Measurements from ENCODE around the gene GRIK1.

The GRIK1 gene

DNA sequence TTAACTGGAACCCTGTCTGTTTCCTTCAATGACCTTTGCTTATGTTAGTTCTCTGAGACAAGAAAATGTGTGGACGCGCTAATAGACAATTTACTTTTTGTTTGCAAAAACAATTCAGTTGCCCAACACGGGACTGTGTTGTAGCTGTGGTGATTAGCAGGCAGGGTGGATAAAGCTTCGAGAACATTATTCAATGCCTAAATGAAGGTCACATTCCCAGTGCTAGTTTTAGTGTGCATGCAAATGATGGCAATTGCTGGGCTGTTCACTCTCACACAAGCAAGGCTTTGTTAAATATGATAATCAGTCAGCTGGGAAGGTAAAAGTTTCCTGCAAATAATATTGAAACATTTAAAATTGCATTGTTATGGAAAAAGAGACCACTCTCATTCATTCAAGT is 452.6 kb downstream of the GRIK1 start:
- Histone ChIP-seq H3K14ac (ENCODE audit: low read length in 2 of 2) (no peak overlapping the region), H3K27ac (ENCODE audit: low read length, poor library complexity, severe bottlenecking) (no peak overlapping the region), H4K91ac (ENCODE audit: low read length) (no peak overlapping the region), H3K23ac (ENCODE audit: low read length in 2 of 2) (no peak overlapping the region), H2AK5ac (ENCODE audit: low read length, severe bottlenecking) (no peak overlapping the region), H3K4me3 (ENCODE audit: insufficient read depth in 1 of 2, low read depth in 1 of 2, low read length in 2 of 2) (no peak overlapping the region), H4K8ac (ENCODE audit: low read length) (no peak overlapping the region), H3K9me3 (ENCODE audit: control insufficient read depth, low read length) (no peaks in the 10 kb centered on the region), H2BK15ac (ENCODE audit: low read depth, poor library complexity, severe bottlenecking) (no peak overlapping the region), H3K4me2 (ENCODE audit: low read length, poor library complexity, severe bottlenecking) (no peak overlapping the region), H3K4ac (ENCODE audit: low read depth in 1 of 2, low read length in 2 of 2) (no peak overlapping the region), H3K27me3 (ENCODE audit: control insufficient read depth in 1 of 2, insufficient read depth in 1 of 2, low read length in 2 of 2) (no peaks in the 10 kb centered on the region), H3K79me1 (replicated peaks; ENCODE audit: low read length, poor library complexity, severe bottlenecking) (no peaks in the 10 kb centered on the region), H3K4me1 (ENCODE audit: control insufficient read depth, insufficient read depth, low read depth, low read length) (peaks cover 1% of the 10 kb centered on the region), H3K36me3 (ENCODE audit: control insufficient read depth in 1 of 2, insufficient read depth in 2 of 2, low read depth in 1 of 2, low read length in 2 of 2) (no peaks in the 10 kb centered on the region), H3K9ac (ENCODE audit: low read length) (no peak overlapping the region), H2AFZ (ENCODE audit: low read depth, low read length) (no peak overlapping the region), H2BK12ac (ENCODE audit: low read length in 2 of 2) (no peak overlapping the region), H2BK120ac (ENCODE audit: low read depth, low read length) (no peak overlapping the region), H3K18ac (ENCODE audit: low read depth in 1 of 2, low read length in 2 of 2) (no peak overlapping the region), H2BK5ac (ENCODE audit: low read depth, low read length, poor library complexity, severe bottlenecking) (no peak overlapping the region)
- WGBS, result 52% methylated on average over 4 of the region's 4 CpGs
- DNase-seq, result no peak

Measured in mesenchymal stem cell (in vitro differentiated cells and primary cell).